ENCODE results near the gene DLL4.

DLL4 gene

GRCh38 chr15:40955141-40955903 is 26.2 kb downstream of the DLL4 start:
- TF ChIP-seq, protein P1, sequence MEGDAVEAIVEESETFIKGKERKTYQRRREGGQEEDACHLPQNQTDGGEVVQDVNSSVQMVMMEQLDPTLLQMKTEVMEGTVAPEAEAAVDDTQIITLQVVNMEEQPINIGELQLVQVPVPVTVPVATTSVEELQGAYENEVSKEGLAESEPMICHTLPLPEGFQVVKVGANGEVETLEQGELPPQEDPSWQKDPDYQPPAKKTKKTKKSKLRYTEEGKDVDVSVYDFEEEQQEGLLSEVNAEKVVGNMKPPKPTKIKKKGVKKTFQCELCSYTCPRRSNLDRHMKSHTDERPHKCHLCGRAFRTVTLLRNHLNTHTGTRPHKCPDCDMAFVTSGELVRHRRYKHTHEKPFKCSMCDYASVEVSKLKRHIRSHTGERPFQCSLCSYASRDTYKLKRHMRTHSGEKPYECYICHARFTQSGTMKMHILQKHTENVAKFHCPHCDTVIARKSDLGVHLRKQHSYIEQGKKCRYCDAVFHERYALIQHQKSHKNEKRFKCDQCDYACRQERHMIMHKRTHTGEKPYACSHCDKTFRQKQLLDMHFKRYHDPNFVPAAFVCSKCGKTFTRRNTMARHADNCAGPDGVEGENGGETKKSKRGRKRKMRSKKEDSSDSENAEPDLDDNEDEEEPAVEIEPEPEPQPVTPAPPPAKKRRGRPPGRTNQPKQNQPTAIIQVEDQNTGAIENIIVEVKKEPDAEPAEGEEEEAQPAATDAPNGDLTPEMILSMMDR (IDR thresholded peaks at IDR 0.05; ENCODE audit: low read depth, low read length), result no peak
- no peak for DNase-seq (ENCODE audit: extremely low read depth, low read depth)

DNA sequence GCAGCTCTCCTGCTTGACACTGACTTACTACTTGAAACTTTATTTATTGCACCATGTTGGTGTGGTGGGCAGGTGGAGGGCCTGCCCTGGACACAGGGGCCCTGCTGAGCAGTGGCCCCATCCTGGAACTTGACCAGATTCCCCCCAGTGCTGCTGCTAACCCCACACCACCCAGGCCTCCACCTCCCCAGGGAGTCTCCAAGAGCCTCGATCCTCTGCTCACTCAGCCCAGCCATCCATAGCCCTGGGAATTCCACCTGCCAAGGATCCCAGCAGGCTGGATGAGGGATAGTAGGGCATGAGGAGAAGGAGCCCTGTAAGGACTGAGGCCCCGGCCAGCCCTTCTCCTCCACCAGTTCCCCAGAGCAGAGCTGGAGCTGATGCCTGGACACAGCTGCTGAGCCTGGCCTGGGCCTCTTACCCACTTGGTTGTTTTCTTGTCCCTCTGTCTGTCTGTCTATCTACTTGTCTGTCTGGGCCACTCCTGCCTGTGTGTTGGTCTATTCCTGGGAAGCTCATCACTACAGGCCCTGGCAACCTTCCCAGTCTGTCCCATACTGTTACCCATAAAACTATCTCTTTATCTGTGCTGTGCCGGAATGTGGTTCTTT is 26.9 kb downstream of the DLL4 start:
- TF ChIP-seq, protein P1 (IDR thresholded peaks at IDR 0.05; ENCODE audit: low read depth, low read length), result no peak
- DNase-seq (ENCODE audit: extremely low read depth, low read depth), result no peak

DNA sequence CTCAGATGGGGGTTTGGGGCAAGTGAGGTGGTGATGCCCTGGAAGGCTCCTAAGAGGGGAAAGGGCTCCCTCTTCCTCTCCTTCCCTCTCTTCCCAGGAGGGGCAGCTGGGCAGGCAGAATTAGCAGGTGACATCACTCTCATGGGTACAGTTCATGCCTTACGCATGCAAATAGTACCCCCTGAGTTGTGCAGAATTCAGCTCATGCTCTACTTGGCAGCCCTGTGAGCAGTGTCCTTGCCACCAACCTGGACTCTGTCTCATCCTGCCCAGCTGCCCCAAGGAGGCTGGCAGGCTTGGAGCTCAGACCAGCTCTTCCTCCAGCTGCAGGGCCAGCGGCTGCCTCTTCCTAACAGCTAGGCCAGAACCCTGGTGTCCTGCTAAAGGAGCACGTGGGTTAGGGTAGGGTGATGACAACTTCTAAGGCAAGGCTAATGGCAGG is 27.4 kb downstream of the DLL4 start:
- TF ChIP-seq, protein P1 (IDR thresholded peaks at IDR 0.05; ENCODE audit: low read depth, low read length), result no peak
- no peak for DNase-seq (ENCODE audit: extremely low read depth, low read depth)

DNA sequence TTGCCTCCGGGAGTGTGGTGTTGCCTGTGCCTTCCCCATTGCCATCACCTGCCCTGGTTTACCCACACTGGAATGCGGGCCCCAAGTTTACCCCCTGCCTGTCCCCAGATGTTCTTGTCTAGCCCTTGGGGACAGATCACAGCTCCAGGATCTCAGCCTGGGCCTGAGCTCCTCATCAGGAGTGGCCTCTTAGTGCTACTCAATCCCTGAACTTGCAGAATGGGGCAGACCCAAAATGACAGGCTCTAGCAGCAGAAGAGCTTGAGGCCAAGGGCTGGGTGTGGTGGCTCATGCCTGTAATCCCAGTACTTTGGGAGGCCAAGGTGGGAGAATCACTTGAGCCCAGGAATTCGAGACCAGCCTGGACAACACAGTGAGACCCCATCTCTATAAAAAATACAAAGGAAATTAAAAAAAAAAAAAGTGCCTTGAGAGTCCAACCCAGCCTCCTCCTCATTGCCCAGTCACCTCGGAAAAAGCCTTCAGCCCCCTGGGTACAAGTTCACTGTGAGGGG is 28.0 kb downstream of the DLL4 start:
- TF ChIP-seq, protein P1 (IDR thresholded peaks at IDR 0.05; ENCODE audit: low read depth, low read length), result no peak

DNA sequence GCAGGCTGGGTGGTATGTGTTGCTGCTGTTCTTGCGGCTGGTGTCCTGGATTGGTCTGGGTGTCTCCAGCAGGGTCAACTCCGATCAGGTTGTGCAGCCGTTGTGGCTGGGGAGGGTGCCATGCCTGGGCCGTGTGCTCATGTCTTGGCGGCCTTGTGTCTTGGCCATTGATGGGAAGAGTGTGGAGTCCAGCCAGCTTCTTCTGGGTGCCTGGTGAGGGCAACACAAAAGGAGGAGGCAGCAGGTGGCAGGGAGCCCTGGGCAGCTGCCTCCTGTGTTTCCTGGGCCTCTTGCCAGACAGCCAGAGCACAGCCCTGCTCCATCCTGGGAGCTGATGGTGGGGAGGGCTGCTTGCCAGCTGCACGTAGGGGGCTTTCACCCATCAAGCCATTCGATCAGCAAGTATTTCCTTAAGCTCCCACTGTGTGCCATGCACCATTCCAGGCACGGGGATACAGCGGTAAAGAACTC is 28.5 kb downstream of the DLL4 start:
- DNase-seq (ENCODE audit: extremely low read depth, low read depth), result no peak
- TF ChIP-seq, protein P1 (IDR thresholded peaks at IDR 0.05; ENCODE audit: low read depth, low read length), result no peak

More for the DNA sequence above, 28.0 kb downstream of the DLL4 start:
- DNase-seq (ENCODE audit: extremely low read depth, low read depth), result no peak

GRCh38 chr15:40958146-40958545 is 29.0 kb downstream of the DLL4 start:
- DNase-seq (ENCODE audit: extremely low read depth, low read depth), result no peak
- TF ChIP-seq, protein P1 (IDR thresholded peaks at IDR 0.05; ENCODE audit: low read depth, low read length), result no peak

DNA sequence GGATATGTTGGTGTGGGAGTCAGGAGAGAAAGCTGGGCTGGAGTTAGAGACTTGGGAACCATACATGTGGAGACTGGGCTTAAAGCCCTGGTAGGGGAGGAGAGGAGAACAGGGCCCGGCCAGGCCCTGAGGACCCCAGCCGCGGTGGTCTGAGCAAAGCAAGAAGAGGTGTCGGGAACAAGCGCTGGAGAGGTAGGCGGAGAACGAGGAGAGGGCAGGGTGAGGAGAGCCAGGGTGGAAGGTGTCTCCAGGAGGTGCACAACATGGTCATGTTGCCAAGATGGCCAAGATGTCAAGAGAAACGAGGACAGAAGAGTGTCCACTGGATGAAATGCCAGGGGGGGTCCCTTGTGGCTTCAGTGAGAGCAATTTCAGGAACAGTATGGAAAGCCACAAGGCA is 29.6 kb downstream of the DLL4 start:
- TF ChIP-seq, protein P1 (IDR thresholded peaks at IDR 0.05; ENCODE audit: low read depth, low read length), result no peak
- DNase-seq (ENCODE audit: extremely low read depth, low read depth), result no peak

Measured in AG09319 (cell line).